ENCODE measurements around the gene WNT11. TPM values are rescaled to one million over a fixed set of nuclear protein-coding genes. Genes with fewer than 3 reads are reported as not detected.

The WNT11 gene
- total RNA-seq, 1 donor from 2014 or later: 3.6 TPM

GRCh38 chr11:76139314-76139713 is 67.0 kb downstream of the WNT11 start:
- peaks cover 3% of the 10 kb centered on the region for H3K27me3 Mint-ChIP-seq (ENCODE audit: unreplicated experiment)

More at GRCh38 chr11:76139314-76139713, 67.0 kb downstream of the WNT11 start:
- peaks cover 6% of the 10 kb centered on the region for H3K4me1 Mint-ChIP-seq (ENCODE audit: unreplicated experiment)
- H3K27ac Mint-ChIP-seq (ENCODE audit: unreplicated experiment): no peak overlapping the region
- no peaks in the 10 kb centered on the region for H3K9me3 Mint-ChIP-seq (ENCODE audit: unreplicated experiment)
- DNase-seq (ENCODE audit: low spot score): no peak
- H3K36me3 Mint-ChIP-seq (ENCODE audit: low read depth, unreplicated experiment): peaks cover 9% of the 10 kb centered on the region
- H3K4me3 Mint-ChIP-seq (ENCODE audit: unreplicated experiment): no peak overlapping the region
- TF ChIP-seq CTCF (IDR thresholded peaks at IDR 0.05; ENCODE audit: unreplicated experiment): no peak

Other genes with a start within 250 kb of the WNT11 start
- 42.7 TPM for gene THAP12, start 174.6 kb upstream of the WNT11 start, total RNA-seq (ENCODE audit: unreplicated experiment)
- gene GVQW3, start 174.8 kb upstream of the WNT11 start, total RNA-seq (ENCODE audit: unreplicated experiment): 6.1 TPM
- gene EMSY, start 238.5 kb upstream of the WNT11 start, total RNA-seq (ENCODE audit: unreplicated experiment): 20.2 TPM